Natural killer cell treated with Interleukin-12 subunit alpha and Interleukin-12 subunit beta and Interleukin-15 and Interleukin-18, amount 100 ng/mL, for 72 hours (primary cell): ENCODE measurements around the gene ANAPC13. TPM values are rescaled to one million over a fixed set of nuclear protein-coding genes. Genes with fewer than 3 reads are reported as not detected.

Experiments
- ATAC-seq, 2 donors: fragments of 150-1000 bp; cut with Tn5 transposase in 1 of 2; sonication (Bioruptor Pico), chemical (Tn5 transposase) in 1 of 2; 2 replicates each; pipeline ENCODE4 v1.10.0; 2021
- DNase-seq: peaks from one replicate; pipeline ENCODE4 v3.0.0; 2022; ENCODE audit warnings: low spot score
- H3K27ac Mint-ChIP-seq, 2 donors: 1 replicate in 1 of 2; 2 replicates in 1 of 2; pipeline ENCODE4 v1.8.0; 2022; ENCODE audit warnings: mixed read lengths in 2 of 2, mild to moderate bottlenecking in 1 of 2, moderate library complexity in 1 of 2
- H3K27me3 Mint-ChIP-seq, 2 donors: 1 replicate in 1 of 2; 2 replicates in 1 of 2; pipeline ENCODE4 v1.8.0; 2022; ENCODE audit warnings: mixed read lengths in 2 of 2
- H3K36me3 Mint-ChIP-seq: one replicate; pipeline ENCODE4 v1.8.0; 2022; ENCODE audit warnings: mixed read lengths
- H3K4me1 Mint-ChIP-seq, 2 donors: 1 replicate in 1 of 2; 2 replicates in 1 of 2; pipeline ENCODE4 v1.8.0; 2022; ENCODE audit warnings: low read depth in 2 of 2, mixed read lengths in 2 of 2, mild to moderate bottlenecking in 1 of 2
- H3K4me3 Mint-ChIP-seq: one replicate; pipeline ENCODE4 v1.8.0; 2022; ENCODE audit warnings: mixed read lengths
- H3K9me3 Mint-ChIP-seq: 2 replicates; pipeline ENCODE4 v1.8.0; 2022; ENCODE audit warnings: mixed read lengths
- total RNA-seq, 2 donors: library from RNA; stranded (reverse); gene quantifications; one replicate each; pipeline ENCODE4 v1.2.3, GENCODE V29; 2022

The ANAPC13 gene
- total RNA-seq, 2 donors from 2014 or later = 13.0 to 15.8 TPM

- Mint-ChIP-seq H3K4me1 (no peaks in the 10 kb centered on the region), H3K36me3 (no peaks in the 10 kb centered on the region)
- no peak for ATAC-seq
These were observed 55.6 kb downstream of the ANAPC13 start for GRCh38 chr3:134430174-134430573.

GRCh38 chr3:134428401-134428800, 57.4 kb downstream of the ANAPC13 start:
- Mint-ChIP-seq H3K36me3 (no peaks in the 10 kb centered on the region), H3K9me3 (no peaks in the 10 kb centered on the region), H3K27ac (no peak overlapping the region), H3K4me3 (no peak overlapping the region), H3K27me3 (peaks cover 26 to 34% of the 10 kb centered on the region in 2 donors), H3K4me1 (no peaks in the 10 kb centered on the region)
- DNase-seq (no peak), ATAC-seq (no peak)

More at GRCh38 chr3:134430174-134430573, 55.6 kb downstream of the ANAPC13 start:
- DNase-seq = no peak
- no peak overlapping the region for H3K27ac Mint-ChIP-seq
- no peak overlapping the region for H3K4me3 Mint-ChIP-seq
- no peaks in the 10 kb centered on the region for H3K9me3 Mint-ChIP-seq
- H3K27me3 Mint-ChIP-seq = peaks cover 24 to 39% of the 10 kb centered on the region in 2 donors

Other genes starting within 250 kb of the ANAPC13 start
- 10 to 100 TPM; 20.6 to 20.8 TPM for gene RYK, start 235.1 kb downstream of the ANAPC13 start, total RNA-seq
- not detected for gene AMOTL2, start 111.5 kb downstream of the ANAPC13 start, total RNA-seq
- gene CEP63, start 72 bp upstream of the ANAPC13 start, total RNA-seq = 10 to 100 TPM; 17.1 to 24.1 TPM
- not detected for gene KY, start 165.0 kb upstream of the ANAPC13 start, total RNA-seq